Measurements from ENCODE around the gene ZP2.

DNA sequence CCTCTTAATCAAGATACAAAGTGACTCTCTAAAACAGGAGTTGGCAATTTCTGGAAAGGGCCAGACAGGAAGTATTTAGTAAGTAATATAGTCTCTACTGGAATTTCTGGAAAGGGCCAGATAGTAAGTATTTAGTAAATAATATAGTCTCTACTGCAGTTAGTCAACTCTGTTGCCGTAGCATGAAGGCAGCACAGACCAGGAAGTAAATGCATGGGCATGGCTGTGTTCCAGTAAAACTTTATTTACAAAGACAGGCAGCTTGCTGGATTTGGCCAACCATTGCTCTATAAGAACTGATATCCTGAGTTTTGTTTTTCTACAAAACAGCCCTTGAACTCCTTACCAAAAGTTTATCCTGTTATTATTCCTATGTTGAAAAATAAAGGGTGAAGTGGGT, 36.0 kb downstream of the ZP2 start:
- TF ChIP-seq, protein P1, sequence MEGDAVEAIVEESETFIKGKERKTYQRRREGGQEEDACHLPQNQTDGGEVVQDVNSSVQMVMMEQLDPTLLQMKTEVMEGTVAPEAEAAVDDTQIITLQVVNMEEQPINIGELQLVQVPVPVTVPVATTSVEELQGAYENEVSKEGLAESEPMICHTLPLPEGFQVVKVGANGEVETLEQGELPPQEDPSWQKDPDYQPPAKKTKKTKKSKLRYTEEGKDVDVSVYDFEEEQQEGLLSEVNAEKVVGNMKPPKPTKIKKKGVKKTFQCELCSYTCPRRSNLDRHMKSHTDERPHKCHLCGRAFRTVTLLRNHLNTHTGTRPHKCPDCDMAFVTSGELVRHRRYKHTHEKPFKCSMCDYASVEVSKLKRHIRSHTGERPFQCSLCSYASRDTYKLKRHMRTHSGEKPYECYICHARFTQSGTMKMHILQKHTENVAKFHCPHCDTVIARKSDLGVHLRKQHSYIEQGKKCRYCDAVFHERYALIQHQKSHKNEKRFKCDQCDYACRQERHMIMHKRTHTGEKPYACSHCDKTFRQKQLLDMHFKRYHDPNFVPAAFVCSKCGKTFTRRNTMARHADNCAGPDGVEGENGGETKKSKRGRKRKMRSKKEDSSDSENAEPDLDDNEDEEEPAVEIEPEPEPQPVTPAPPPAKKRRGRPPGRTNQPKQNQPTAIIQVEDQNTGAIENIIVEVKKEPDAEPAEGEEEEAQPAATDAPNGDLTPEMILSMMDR (conservative IDR thresholded peaks at IDR 0.05; ENCODE audit: low read depth, low read length) = no peak
- TF ChIP-seq EZH2phosphoT487 (IDR thresholded peaks at IDR 0.05; ENCODE audit: borderline replicate concordance, low read length) = no peak
- no peak for TF ChIP-seq EZH2 (IDR thresholded peaks at IDR 0.05; ENCODE audit: low read length, unreplicated experiment)

Measured in PC-3 (cell line).